ENCODE measurements around the gene C2orf76. TPM values are rescaled to one million over a fixed set of nuclear protein-coding genes. Genes with fewer than 3 reads are reported as not detected.

C2orf76 gene
- total and polyA plus RNA-seq, 2 experiments from 2014 or later, result 5.8 to 21.6 TPM

GRCh38 chr2:119397196-119397595 lies 30.6 kb upstream of the C2orf76 start:
- Histone ChIP-seq H3K9me2 (ENCODE audit: insufficient read depth) (no peaks in the 10 kb centered on the region), H3K79me2 (replicated peaks; ENCODE audit: insufficient read depth) (no peaks in the 10 kb centered on the region), H3K27ac (ENCODE audit: low read depth) (no peak overlapping the region), H4K20me1 (replicated peaks; ENCODE audit: insufficient read depth) (no peaks in the 10 kb centered on the region), H3K27me3 (ENCODE audit: insufficient read depth) (no peaks in the 10 kb centered on the region), H3K4me3 (no peak overlapping the region), H3F3A (replicated peaks; ENCODE audit: low read depth) (no peaks in the 10 kb centered on the region), H3K36me3 (ENCODE audit: insufficient read depth) (no peaks in the 10 kb centered on the region), H3K4me2 (no peak overlapping the region), H2AFZ (no peak overlapping the region), H3K4me1 (ENCODE audit: insufficient read depth) (no peaks in the 10 kb centered on the region)
- Mint-ChIP-seq H3K27me3 (ENCODE audit: insufficient read depth, low read depth, poor library complexity) (peaks cover 10% of the 10 kb centered on the region), H3K27ac (no peak overlapping the region), H3K9me3 (no peaks in the 10 kb centered on the region), H3K4me1 (peaks cover 8% of the 10 kb centered on the region), H3K36me3 (ENCODE audit: low read depth) (no peaks in the 10 kb centered on the region; the same call in 2 of the 3 replicates), H3K4me3 (no peak overlapping the region)
- DNase-seq (ENCODE audit: low spot score) (no peak), ATAC-seq (no peak)
- no peak for TF ChIP-seq EZH2 (IDR thresholded peaks at IDR 0.05; ENCODE audit: low read depth, unreplicated experiment)
- no peak for TF ChIP-seq NANOG (IDR thresholded peaks at IDR 0.05; ENCODE audit: borderline replicate concordance)
- TF ChIP-seq ZNF462 (CRISPR knock-in tag; IDR thresholded peaks at IDR 0.05), result no peak
- no peak for TF ChIP-seq JUNB (IDR thresholded peaks at IDR 0.05; ENCODE audit: unreplicated experiment)
- TF ChIP-seq CTCF (conservative IDR thresholded peaks at IDR 0.05; ENCODE audit: low read depth in 2 of 2), result no peak
- no peak for TF ChIP-seq CREB1 (CRISPR knock-in tag; IDR thresholded peaks at IDR 0.05; ENCODE audit: low read depth)
- no peak for TF ChIP-seq ETS1 (IDR thresholded peaks at IDR 0.05)
- no peak for TF ChIP-seq ZNF331 (CRISPR knock-in tag; IDR thresholded peaks at IDR 0.05; ENCODE audit: low read depth)
- TF ChIP-seq EZH2phosphoT487 (IDR thresholded peaks at IDR 0.05; ENCODE audit: unreplicated experiment), result no peak
- no peak for TF ChIP-seq REST (IDR thresholded peaks at IDR 0.05; ENCODE audit: unreplicated experiment)
- no peak for TF ChIP-seq POLR2AphosphoS5 (IDR thresholded peaks at IDR 0.05; ENCODE audit: low read depth)
- no peak for TF ChIP-seq STAT1 (IDR thresholded peaks at IDR 0.05; ENCODE audit: unreplicated experiment)
- no peak for TF ChIP-seq ZNF114 (CRISPR knock-in tag; IDR thresholded peaks at IDR 0.05)

Measured in GM23338 (cell line).